ENCODE measurements around the gene SCAMP3. TPM values are rescaled to one million over a fixed set of nuclear protein-coding genes. Genes with fewer than 3 reads are reported as not detected.
"Not testable (repeated sequence)": the region's sequence is repeated elsewhere in the genome, so short reads cannot be mapped to it uniquely, and the experiment has no call there.

Gene SCAMP3
- total and polyA plus RNA-seq, 5 donors = 50.3 to 65.2 (median 57.0) TPM

GRCh38 chr1:155300024-155300423 is 37.9 kb upstream of the SCAMP3 start:
- no peaks in the 10 kb centered on the region for H3K27me3 ChIP-seq (ENCODE audit: control insufficient read depth, insufficient read depth)
- H3K4me3 ChIP-seq (ENCODE audit: low read length) = no peak overlapping the region
- DNase-seq (no peak), ATAC-seq (no peak)
- no peak overlapping the region for H3K27ac ChIP-seq (ENCODE audit: low read length)
- 94% methylated on average over 8 of the region's 8 CpGs for WGBS
- H3K9me3 ChIP-seq (ENCODE audit: control insufficient read depth, low read length) = no peaks in the 10 kb centered on the region
- intact Hi-C loops (cut with DNase I) = no loop called here
- no peaks in the 10 kb centered on the region for H3K4me1 ChIP-seq (ENCODE audit: control insufficient read depth, insufficient read depth, low read length)

DNA sequence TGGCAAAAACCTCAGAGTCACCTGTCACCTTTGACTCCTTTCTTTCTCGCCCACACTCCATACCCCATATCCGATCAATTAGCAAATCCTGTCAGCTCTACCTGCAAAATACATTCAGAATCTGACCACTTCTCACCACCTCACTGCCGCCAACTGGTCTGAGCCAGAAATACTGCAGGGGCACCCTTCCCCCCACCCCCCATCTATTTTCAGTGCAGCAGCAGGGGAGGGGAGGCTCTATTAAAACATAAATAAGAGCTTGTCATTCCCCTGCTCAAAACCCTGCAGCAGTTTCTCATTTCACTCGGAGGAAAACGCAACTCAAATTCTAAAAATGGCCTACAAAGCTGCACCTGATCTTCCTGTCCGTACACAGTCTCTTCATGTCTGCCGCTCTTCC is 35.2 kb upstream of the SCAMP3 start:
- Histone ChIP-seq H3K27me3 (ENCODE audit: control insufficient read depth, insufficient read depth) (no peaks in the 10 kb centered on the region), H3K27ac (ENCODE audit: low read length) (no peak overlapping the region), H3K9me3 (ENCODE audit: control insufficient read depth, low read length) (no peaks in the 10 kb centered on the region), H3K4me3 (ENCODE audit: low read length) (no peak overlapping the region), H3K4me1 (ENCODE audit: control insufficient read depth, insufficient read depth, low read length) (no peaks in the 10 kb centered on the region)
- DNase-seq (no peak), ATAC-seq (no peak)
- WGBS = 62% methylated on average over 7 of the region's 7 CpGs
- intact Hi-C loops (cut with DNase I) = no loop called here

DNA sequence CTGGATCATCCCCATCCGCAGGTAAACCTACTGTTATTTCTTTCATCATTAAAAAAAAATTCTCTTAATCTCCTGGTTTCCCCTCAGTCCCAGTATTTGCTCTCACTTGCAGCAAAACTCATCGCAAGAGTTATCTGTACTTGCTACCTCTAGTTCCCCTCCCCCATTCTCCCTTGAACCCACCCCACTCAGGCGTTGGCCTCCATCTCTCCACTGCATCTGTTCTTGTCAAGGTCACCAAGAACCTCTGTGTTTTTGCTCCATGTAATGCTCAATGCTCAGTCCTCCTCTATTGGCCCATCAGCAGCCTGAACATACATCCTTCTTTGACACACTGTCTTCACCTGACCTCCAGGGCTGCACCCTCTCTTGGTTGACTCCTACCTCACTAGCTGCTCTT is 34.5 kb upstream of the SCAMP3 start:
- DNase-seq (no peak), ATAC-seq (no peak)
- Histone ChIP-seq H3K4me3 (ENCODE audit: low read length) (no peak overlapping the region), H3K27ac (ENCODE audit: low read length) (no peak overlapping the region), H3K9me3 (ENCODE audit: control insufficient read depth, low read length) (no peaks in the 10 kb centered on the region), H3K4me1 (ENCODE audit: control insufficient read depth, insufficient read depth, low read length) (no peaks in the 10 kb centered on the region), H3K27me3 (ENCODE audit: control insufficient read depth, insufficient read depth) (no peaks in the 10 kb centered on the region)
- intact Hi-C loops (cut with DNase I) = no loop called here
- WGBS = 86% methylated on average over 3 of the region's 3 CpGs

GRCh38 chr1:155295942-155296267 is 33.7 kb upstream of the SCAMP3 start:
- ATAC-seq (no peak), DNase-seq (no peak)
- Histone ChIP-seq H3K4me1 (ENCODE audit: control insufficient read depth, insufficient read depth, low read length) (no peaks in the 10 kb centered on the region), H3K27ac (ENCODE audit: low read length) (no peak overlapping the region), H3K4me3 (ENCODE audit: low read length) (no peak overlapping the region), H3K9me3 (ENCODE audit: control insufficient read depth, low read length) (no peaks in the 10 kb centered on the region), H3K27me3 (ENCODE audit: control insufficient read depth, insufficient read depth) (no peaks in the 10 kb centered on the region)
- intact Hi-C loops (cut with DNase I) = no loop called here
- 84% methylated on average over 7 of the region's 7 CpGs for WGBS

- Histone ChIP-seq H3K27me3 (ENCODE audit: control insufficient read depth, insufficient read depth) (no peaks in the 10 kb centered on the region), H3K4me1 (ENCODE audit: control insufficient read depth, insufficient read depth, low read length) (no peaks in the 10 kb centered on the region), H3K4me3 (ENCODE audit: low read length) (no peak overlapping the region), H3K27ac (ENCODE audit: low read length) (no peak overlapping the region), H3K9me3 (ENCODE audit: control insufficient read depth, low read length) (no peaks in the 10 kb centered on the region)
- DNase-seq (peak in 1 of 3 donors; percentile 54), ATAC-seq (peak; percentile 32 to 65)
- intact Hi-C loops (cut with DNase I) = no loop called here
- WGBS = 12% methylated on average over 47 of the region's 47 CpGs
Observed at GRCh38 chr1:155295183-155295941, 33.2 kb upstream of the SCAMP3 start.

DNA sequence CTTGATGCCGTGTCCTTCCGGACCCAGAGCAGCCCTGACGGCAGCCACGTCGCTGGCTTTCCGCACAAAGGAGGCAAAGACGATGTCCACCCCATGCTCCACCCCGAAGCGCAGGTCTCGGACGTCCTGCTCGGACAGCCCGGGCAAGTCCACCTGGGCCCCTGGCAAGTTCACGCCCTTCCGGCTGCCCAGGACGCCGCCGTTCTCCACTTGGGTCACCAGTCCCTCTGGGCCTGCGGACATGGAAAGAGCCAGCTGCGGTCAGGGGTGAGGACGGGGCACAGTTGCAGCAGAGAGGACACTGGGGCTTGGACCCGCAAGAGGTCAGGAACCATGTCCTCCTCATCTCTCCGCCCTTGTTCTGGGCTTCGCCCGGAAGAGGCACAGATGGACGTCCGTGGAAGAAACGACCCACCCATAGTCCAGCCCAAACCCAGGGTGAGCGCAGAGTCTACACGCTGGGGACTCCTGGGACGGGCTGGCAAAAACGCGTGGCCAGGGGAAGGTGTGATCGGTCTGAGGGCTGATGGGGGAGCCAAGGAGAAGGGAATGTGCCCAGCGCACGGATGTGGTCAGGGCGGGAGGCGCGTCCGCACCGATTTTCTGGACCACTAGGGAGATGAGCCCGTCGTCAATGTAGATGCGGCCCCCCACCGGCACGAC is 32.5 kb upstream of the SCAMP3 start:
- no peak overlapping the region for H3K27ac ChIP-seq (ENCODE audit: low read length)
- H3K27me3 ChIP-seq (ENCODE audit: control insufficient read depth, insufficient read depth) = no peaks in the 10 kb centered on the region
- intact Hi-C loops (cut with DNase I) = no loop called here
- DNase-seq (no peak), ATAC-seq (peak; percentile 13 to 25)
- 34% methylated on average over 46 of the region's 46 CpGs for WGBS
- H3K4me1 ChIP-seq (ENCODE audit: control insufficient read depth, insufficient read depth, low read length) = no peaks in the 10 kb centered on the region
- H3K4me3 ChIP-seq (ENCODE audit: low read length) = no peak overlapping the region
- H3K9me3 ChIP-seq (ENCODE audit: control insufficient read depth, low read length) = no peaks in the 10 kb centered on the region

DNA sequence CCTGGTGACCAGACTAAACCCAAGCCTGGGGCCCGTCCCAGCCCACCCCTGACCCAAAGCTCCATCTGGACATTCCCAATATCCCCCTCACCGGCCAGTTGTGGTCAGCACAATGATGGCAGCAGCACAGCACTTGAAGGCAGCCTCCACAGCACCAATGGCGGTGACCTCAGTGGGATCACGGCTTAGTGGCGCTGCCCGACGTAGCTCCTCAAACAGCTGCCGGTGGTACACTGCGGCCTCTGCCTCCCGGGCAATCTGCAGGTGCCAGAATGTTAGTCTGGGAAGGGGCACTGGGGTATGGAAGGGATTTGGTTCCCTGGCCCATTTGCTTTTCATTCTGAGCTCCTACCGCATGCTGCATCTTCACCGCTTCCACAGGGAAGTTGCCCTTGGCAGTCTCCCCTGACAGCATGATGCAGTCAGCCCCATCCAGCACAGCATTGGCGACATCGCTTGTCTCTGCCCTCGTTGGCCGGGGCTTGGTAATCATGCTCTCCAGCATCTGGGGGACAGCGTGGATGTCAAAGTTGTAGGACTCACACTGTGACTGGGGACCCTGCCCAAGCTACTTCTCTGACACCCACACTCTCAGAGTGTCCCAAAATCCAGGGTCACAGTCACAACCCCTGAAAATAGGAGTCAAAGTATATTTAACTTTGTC is 31.1 kb upstream of the SCAMP3 start:
- DNase-seq (no peak), ATAC-seq (no peak)
- no peaks in the 10 kb centered on the region for H3K27me3 ChIP-seq (ENCODE audit: control insufficient read depth, insufficient read depth)
- H3K4me1 ChIP-seq (ENCODE audit: control insufficient read depth, insufficient read depth, low read length) = no peaks in the 10 kb centered on the region
- WGBS = 83% methylated on average over 17 of the region's 17 CpGs
- no peak overlapping the region for H3K4me3 ChIP-seq (ENCODE audit: low read length)
- H3K27ac ChIP-seq (ENCODE audit: low read length) = no peak overlapping the region
- intact Hi-C loops (cut with DNase I) = no loop called here
- H3K9me3 ChIP-seq (ENCODE audit: control insufficient read depth, low read length) = no peaks in the 10 kb centered on the region

GRCh38 chr1:155291006-155291405 is 28.8 kb upstream of the SCAMP3 start:
- DNase-seq; H3K4me3 ChIP-seq (ENCODE audit: low read length); H3K27ac ChIP-seq (ENCODE audit: low read length); H3K9me3 ChIP-seq (ENCODE audit: control insufficient read depth, low read length); ATAC-seq; intact Hi-C loops (cut with DNase I); H3K27me3 ChIP-seq (ENCODE audit: control insufficient read depth, insufficient read depth); H3K4me1 ChIP-seq (ENCODE audit: control insufficient read depth, insufficient read depth, low read length): not testable (repeated sequence)
- WGBS = 71% methylated on average over 10 of the region's 10 CpGs

- Histone ChIP-seq H3K4me3 (ENCODE audit: low read length) (no peak overlapping the region), H3K4me1 (ENCODE audit: control insufficient read depth, insufficient read depth, low read length) (no peaks in the 10 kb centered on the region), H3K9me3 (ENCODE audit: control insufficient read depth, low read length) (no peaks in the 10 kb centered on the region), H3K27me3 (ENCODE audit: control insufficient read depth, insufficient read depth) (no peaks in the 10 kb centered on the region), H3K27ac (ENCODE audit: low read length) (no peak overlapping the region)
- WGBS = 90% methylated on average over 21 of the region's 21 CpGs
- intact Hi-C loops (cut with DNase I) = loop anchor here in 1 of 4 donors (10.0 kb wide), 1 partner anchor 307 kb away; no protein-coding TSS in a partner anchor
- ATAC-seq (peak in 1 of 2 donors; percentile 10), DNase-seq (no peak)
Observed at GRCh38 chr1:155287987-155288543, 25.9 kb upstream of the SCAMP3 start.

GRCh38 chr1:155286544-155286943 is 24.4 kb upstream of the SCAMP3 start:
- no peaks in the 10 kb centered on the region for H3K4me1 ChIP-seq (ENCODE audit: control insufficient read depth, insufficient read depth, low read length)
- H3K27me3 ChIP-seq (ENCODE audit: control insufficient read depth, insufficient read depth) = no peaks in the 10 kb centered on the region
- DNase-seq (no peak), ATAC-seq (no peak)
- H3K4me3 ChIP-seq (ENCODE audit: low read length) = no peak overlapping the region
- H3K9me3 ChIP-seq (ENCODE audit: control insufficient read depth, low read length) = no peaks in the 10 kb centered on the region
- 96% methylated on average over 2 of the region's 2 CpGs for WGBS
- H3K27ac ChIP-seq (ENCODE audit: low read length) = no peak overlapping the region
- intact Hi-C loops (cut with DNase I) = loop anchor here in 1 of 4 donors (10.0 kb wide), 1 partner anchor 308 kb away; no protein-coding TSS in a partner anchor

- ATAC-seq = no peak
- WGBS = 92% methylated on average over 18 of the region's 18 CpGs
- DNase-seq = no peak
Observed at GRCh38 chr1:155285631-155286044, 23.5 kb upstream of the SCAMP3 start.

More at GRCh38 chr1:155285631-155286044, 23.5 kb upstream of the SCAMP3 start:
- Histone ChIP-seq H3K27ac (ENCODE audit: low read length) (no peak overlapping the region), H3K27me3 (ENCODE audit: control insufficient read depth, insufficient read depth) (no peaks in the 10 kb centered on the region), H3K9me3 (ENCODE audit: control insufficient read depth, low read length) (no peaks in the 10 kb centered on the region), H3K4me1 (ENCODE audit: control insufficient read depth, insufficient read depth, low read length) (no peaks in the 10 kb centered on the region), H3K4me3 (ENCODE audit: low read length) (no peak overlapping the region)
- intact Hi-C loops (cut with DNase I) = loop anchor here in 1 of 4 donors (10.0 kb wide), 1 partner anchor 309 kb away; no protein-coding TSS in a partner anchor
